Measurements from ENCODE around the gene MMP25. TPM values are rescaled to one million over a fixed set of nuclear protein-coding genes. Genes with fewer than 3 reads are reported as not detected.
A peak's percentile ranks its signal among the peaks of the same experiment; 100 is the strongest.
"Not testable (repeated sequence)": the region's sequence is repeated elsewhere in the genome, so short reads cannot be mapped to it uniquely, and the experiment has no call there.

The MMP25 gene
- total RNA-seq, 1 donor from 2014 or later, result 10.2 TPM

- peaks cover 52% of the 10 kb centered on the region for H3K4me1 Mint-ChIP-seq
- DNase-seq, result peak; percentile 98
- H3K27ac Mint-ChIP-seq, result peak overlapping the region; percentile 91
- peaks cover 25% of the 10 kb centered on the region for H3K36me3 Mint-ChIP-seq (ENCODE audit: low read depth)
- peak overlapping the region; percentile 89 for H3K4me3 Mint-ChIP-seq
- H3K27me3 Mint-ChIP-seq, result no peaks in the 10 kb centered on the region
- no peaks in the 10 kb centered on the region for H3K9me3 Mint-ChIP-seq
- intact Hi-C loops (cut with micrococcal nuclease), result loop anchor here (1.0 to 5.0 kb wide), 4 partner anchors 16 to 70 kb away; no protein-coding TSS in a partner anchor
These were observed 12.8 kb downstream of the MMP25 start for GRCh38 chr16:3059041-3059722.

DNA sequence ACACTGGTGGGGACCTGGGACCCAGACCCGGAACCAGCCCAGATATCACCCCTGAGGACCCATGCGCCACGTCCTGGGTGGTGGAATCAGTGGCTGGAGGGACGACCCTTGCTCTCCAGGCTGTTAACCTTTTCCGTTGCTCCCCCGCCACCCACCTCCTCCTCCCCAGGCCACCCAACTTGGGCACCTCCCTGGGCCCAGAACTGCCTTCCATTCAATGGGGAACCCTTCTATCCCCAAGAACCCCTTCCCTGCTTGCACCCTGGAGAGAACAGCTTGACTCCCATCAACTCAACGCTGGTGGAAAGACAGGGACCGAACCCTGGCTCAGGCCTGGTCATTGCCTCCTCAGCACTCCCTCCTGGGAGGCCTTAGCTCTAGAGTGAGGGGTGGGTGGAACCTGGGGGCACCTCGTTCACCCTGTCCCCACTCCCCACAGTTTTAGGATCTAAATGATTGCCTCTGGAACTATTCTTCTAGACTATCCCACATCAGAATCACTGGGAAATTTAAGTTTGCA lies 13.4 kb downstream of the MMP25 start:
- Mint-ChIP-seq H3K4me3 (peak overlapping the region; percentile 89), H3K36me3 (ENCODE audit: low read depth) (peaks cover 21% of the 10 kb centered on the region), H3K27ac (peak overlapping the region; percentile 91), H3K4me1 (peaks cover 51% of the 10 kb centered on the region), H3K27me3 (no peaks in the 10 kb centered on the region), H3K9me3 (no peaks in the 10 kb centered on the region)
- intact Hi-C loops (cut with micrococcal nuclease), result loop anchor here (1.0 to 5.0 kb wide), 4 partner anchors 15 to 70 kb away; no protein-coding TSS in a partner anchor
- no peak for DNase-seq

GRCh38 chr16:3060339-3061127 lies 14.2 kb downstream of the MMP25 start:
- Mint-ChIP-seq H3K4me1 (peaks cover 50% of the 10 kb centered on the region), H3K9me3 (no peaks in the 10 kb centered on the region), H3K4me3 (peak overlapping the region; percentile 89), H3K36me3 (ENCODE audit: low read depth) (peaks cover 16% of the 10 kb centered on the region), H3K27ac (peak overlapping the region; percentile 91), H3K27me3 (no peaks in the 10 kb centered on the region)
- intact Hi-C loops (cut with micrococcal nuclease), result no loop called here
- no peak for DNase-seq

DNA sequence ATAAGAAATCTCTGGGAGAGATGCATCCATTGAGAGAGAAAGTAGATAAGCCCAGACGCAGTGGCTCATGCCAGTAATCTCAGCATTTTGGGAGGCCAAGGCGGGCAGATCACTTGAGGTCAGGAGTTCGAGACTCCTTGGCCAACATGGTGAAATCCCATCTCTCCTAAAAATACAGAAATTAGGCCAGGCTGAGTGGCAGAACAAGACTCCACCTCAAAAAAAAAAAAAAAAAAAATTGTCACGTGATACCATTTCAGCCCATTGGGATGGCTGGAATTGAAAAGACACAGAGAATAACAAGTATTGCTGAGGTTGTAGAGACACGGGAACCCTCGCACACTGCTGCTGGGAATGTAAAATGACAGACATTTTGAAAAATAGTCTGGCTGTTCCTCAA lies 16.2 kb downstream of the MMP25 start:
- H3K27me3 Mint-ChIP-seq, result no peaks in the 10 kb centered on the region
- peaks cover 23% of the 10 kb centered on the region for H3K36me3 Mint-ChIP-seq (ENCODE audit: low read depth)
- DNase-seq, result no peak
- intact Hi-C loops (cut with micrococcal nuclease), result no loop called here
- H3K9me3 Mint-ChIP-seq, result no peaks in the 10 kb centered on the region
- H3K4me3 Mint-ChIP-seq, result no peak overlapping the region
- H3K4me1 Mint-ChIP-seq, result peaks cover 42% of the 10 kb centered on the region
- no peak overlapping the region for H3K27ac Mint-ChIP-seq

DNA sequence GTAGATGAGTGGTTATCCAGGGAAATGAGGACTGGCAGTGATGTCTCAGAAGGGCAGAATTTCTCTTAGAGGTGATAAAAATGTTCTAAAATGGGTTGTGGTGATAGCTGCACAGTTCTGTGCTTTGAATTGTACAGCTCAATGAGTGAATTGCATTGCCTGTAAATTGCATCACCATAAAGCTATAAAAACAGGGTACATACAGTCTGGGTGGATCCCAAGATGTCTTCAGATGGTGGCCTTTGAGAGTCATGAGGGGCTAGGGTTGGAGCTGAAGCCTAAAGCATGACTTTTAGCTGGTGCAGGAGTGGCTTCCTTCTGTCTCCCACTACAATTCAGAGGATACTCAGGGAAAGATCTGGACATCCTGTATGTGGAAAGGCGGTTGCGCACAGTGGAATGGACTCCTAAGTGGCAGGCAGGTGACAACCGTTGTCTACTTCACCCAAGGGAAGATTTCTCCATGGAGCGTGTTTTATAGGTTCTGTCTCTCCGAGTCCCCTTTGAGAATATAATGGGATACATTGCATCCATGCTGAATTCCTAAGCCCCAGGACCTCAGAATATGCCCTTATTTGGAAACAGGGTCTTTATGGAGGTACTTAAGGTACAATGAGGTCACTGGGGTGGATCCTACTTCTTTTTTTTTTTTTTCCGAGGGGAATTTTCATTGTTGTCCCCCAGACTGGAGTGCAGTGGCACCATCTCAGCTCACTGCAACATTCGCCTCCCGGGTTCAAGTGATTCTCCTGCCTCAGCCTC lies 17.4 kb downstream of the MMP25 start:
- H3K36me3 Mint-ChIP-seq (ENCODE audit: low read depth), result peaks cover 34% of the 10 kb centered on the region
- peak overlapping the region; percentile 56 for H3K4me3 Mint-ChIP-seq
- H3K4me1 Mint-ChIP-seq, result peaks cover 47% of the 10 kb centered on the region
- intact Hi-C loops (cut with micrococcal nuclease), result no loop called here
- peak overlapping the region; percentile 99 for H3K27ac Mint-ChIP-seq
- no peaks in the 10 kb centered on the region for H3K27me3 Mint-ChIP-seq
- no peak for DNase-seq
- no peaks in the 10 kb centered on the region for H3K9me3 Mint-ChIP-seq

DNA sequence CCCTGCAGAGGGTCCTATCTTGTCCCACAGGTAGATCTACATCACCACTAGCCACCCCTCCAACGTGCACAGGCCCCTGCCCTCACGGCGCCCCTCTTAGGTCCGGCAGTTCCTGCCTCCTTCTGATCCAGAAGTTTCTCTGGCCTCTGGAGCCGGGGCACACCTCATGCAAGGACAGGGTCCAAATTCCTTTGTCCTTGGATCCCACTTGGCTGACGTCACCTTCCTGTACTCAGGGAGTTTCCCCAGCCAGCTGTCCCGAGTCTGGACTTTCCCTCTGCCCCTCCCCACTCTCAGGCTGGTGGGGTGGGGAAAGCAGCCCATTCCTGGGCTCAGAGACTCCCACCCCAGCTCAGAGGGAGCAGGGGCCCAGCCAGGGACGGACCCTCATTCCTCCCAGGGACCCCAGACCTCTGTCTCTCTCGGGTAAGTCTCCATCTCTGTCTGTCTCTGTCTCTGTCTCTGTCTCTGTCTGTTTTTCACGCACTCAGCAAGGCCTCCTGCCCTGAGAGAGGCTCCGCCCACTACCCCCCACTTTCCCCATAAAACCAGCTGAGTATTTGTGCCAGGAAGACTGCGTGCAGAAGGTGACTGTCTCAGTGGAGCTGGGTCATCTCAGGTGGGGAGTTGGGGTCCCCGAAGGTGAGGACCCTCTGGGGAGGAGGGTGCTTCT lies 18.8 kb downstream of the MMP25 start, which contains the start of gene IL32:
Gene IL32, plus strand, starts transcription at position 572 of the 673 bp plus-strand sequence. CDS start 172 bp downstream, outside the sequence.
- Mint-ChIP-seq H3K4me3 (peak within 1 kb of the TSS; percentile 99), H3K4me1 (peaks cover 50% of the 10 kb centered on the region), H3K9me3 (no peaks in the 10 kb centered on the region), H3K27ac (peak within 1 kb of the TSS; percentile 99), H3K27me3 (no peaks in the 10 kb centered on the region), H3K36me3 (ENCODE audit: low read depth) (peaks cover 46% of the 10 kb centered on the region)
- intact Hi-C loops (cut with micrococcal nuclease), result no loop called here
- DNase-seq, result peak; percentile 91

DNA sequence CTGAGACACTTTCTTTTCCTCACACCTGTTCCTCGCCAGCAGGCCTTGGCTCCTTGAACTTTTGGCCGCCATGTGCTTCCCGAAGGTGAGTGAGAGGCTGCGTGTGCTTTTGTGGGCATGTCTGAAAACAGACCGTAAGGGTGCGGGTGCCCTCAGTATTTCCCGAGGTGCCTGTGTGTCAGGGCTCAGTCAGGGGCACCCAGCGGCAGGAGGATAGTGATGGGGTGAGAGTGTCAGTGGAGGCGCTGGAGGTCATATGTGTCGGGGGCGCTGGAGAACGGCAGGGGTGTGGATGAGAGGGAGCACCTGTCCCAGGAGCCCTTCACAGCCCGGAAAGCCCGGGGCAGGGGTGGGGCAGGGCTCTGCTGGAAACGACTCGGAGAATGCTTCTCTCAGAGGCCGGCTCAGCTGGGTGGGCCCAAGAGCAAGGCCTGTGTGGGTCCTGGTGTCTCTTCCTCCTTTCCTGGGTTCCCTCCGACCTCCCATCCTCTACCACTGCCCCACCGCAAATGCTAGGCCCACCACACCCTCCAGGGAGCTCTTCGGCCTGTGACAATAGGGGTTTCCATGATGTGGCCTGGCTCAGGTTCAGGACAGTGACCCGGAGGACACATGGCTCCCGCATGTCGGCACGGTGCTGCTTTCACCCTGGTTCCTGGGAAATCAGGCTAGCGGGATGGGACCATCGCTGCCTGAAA lies 19.5 kb downstream of the MMP25 start:
- Mint-ChIP-seq H3K9me3 (no peaks in the 10 kb centered on the region), H3K27me3 (no peaks in the 10 kb centered on the region), H3K4me3 (peak overlapping the region; percentile 99), H3K4me1 (peaks cover 45% of the 10 kb centered on the region), H3K36me3 (ENCODE audit: low read depth) (peaks cover 48% of the 10 kb centered on the region), H3K27ac (peak overlapping the region; percentile 99)
- peak; percentile 66 for DNase-seq
- intact Hi-C loops (cut with micrococcal nuclease), result loop anchor here (1.0 kb wide), 1 partner anchor 9 kb away; no protein-coding TSS in a partner anchor

GRCh38 chr16:3066440-3066748 lies 20.0 kb downstream of the MMP25 start:
- Mint-ChIP-seq H3K4me3 (peak overlapping the region; percentile 99), H3K27me3 (no peaks in the 10 kb centered on the region), H3K27ac (peak overlapping the region; percentile 99), H3K4me1 (peaks cover 48% of the 10 kb centered on the region), H3K9me3 (no peaks in the 10 kb centered on the region), H3K36me3 (ENCODE audit: low read depth) (peaks cover 48% of the 10 kb centered on the region)
- intact Hi-C loops (cut with micrococcal nuclease), result loop anchor here (1.0 kb wide), 1 partner anchor 9 kb away; no protein-coding TSS in a partner anchor
- DNase-seq, result no peak

- Mint-ChIP-seq H3K36me3 (ENCODE audit: low read depth) (peaks cover 48% of the 10 kb centered on the region), H3K27ac (peak overlapping the region; percentile 99), H3K4me1 (peaks cover 54% of the 10 kb centered on the region), H3K27me3 (no peaks in the 10 kb centered on the region), H3K4me3 (peak overlapping the region; percentile 99), H3K9me3 (no peaks in the 10 kb centered on the region)
- intact Hi-C loops (cut with micrococcal nuclease), result no loop called here
- peak; percentile 73 for DNase-seq
These were observed 22.1 kb downstream of the MMP25 start for GRCh38 chr16:3068487-3068886.

DNA sequence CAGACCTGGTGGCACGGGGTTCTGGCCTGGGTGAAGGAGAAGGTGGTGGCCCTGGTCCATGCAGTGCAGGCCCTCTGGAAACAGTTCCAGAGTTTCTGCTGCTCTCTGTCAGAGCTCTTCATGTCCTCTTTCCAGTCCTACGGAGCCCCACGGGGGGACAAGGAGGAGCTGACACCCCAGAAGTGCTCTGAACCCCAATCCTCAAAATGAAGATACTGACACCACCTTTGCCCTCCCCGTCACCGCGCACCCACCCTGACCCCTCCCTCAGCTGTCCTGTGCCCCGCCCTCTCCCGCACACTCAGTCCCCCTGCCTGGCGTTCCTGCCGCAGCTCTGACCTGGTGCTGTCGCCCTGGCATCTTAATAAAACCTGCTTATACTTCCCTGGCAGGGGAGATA lies 22.8 kb downstream of the MMP25 start:
- peaks cover 50% of the 10 kb centered on the region for H3K36me3 Mint-ChIP-seq (ENCODE audit: low read depth)

GRCh38 chr16:3070608-3071111 lies 24.3 kb downstream of the MMP25 start:
- no peaks in the 10 kb centered on the region for H3K27me3 Mint-ChIP-seq
- no peak for DNase-seq
- H3K4me3 Mint-ChIP-seq, result no peak overlapping the region
- H3K9me3 Mint-ChIP-seq, result no peaks in the 10 kb centered on the region
- H3K4me1 Mint-ChIP-seq, result peaks cover 58% of the 10 kb centered on the region
- peak overlapping the region; percentile 87 for H3K27ac Mint-ChIP-seq
- intact Hi-C loops (cut with micrococcal nuclease), result no loop called here
- peaks cover 51% of the 10 kb centered on the region for H3K36me3 Mint-ChIP-seq (ENCODE audit: low read depth)

More for the DNA sequence above, 22.8 kb downstream of the MMP25 start:
- DNase-seq; H3K9me3 Mint-ChIP-seq; H3K27me3 Mint-ChIP-seq; intact Hi-C loops (cut with micrococcal nuclease): not testable (repeated sequence)
- Mint-ChIP-seq H3K4me3 (peak overlapping the region; percentile 63), H3K27ac (peak overlapping the region; percentile 87), H3K4me1 (peaks cover 56% of the 10 kb centered on the region)

GRCh38 chr16:3071655-3072054 lies 25.3 kb downstream of the MMP25 start:
- Mint-ChIP-seq H3K36me3 (ENCODE audit: low read depth) (peaks cover 42% of the 10 kb centered on the region), H3K4me1 (peaks cover 64% of the 10 kb centered on the region), H3K27me3 (no peaks in the 10 kb centered on the region), H3K4me3 (peak overlapping the region; percentile 49), H3K9me3 (no peaks in the 10 kb centered on the region), H3K27ac (peak overlapping the region; percentile 87)
- peak; percentile 66 for DNase-seq
- intact Hi-C loops (cut with micrococcal nuclease), result no loop called here

All from activated CD4-positive, alpha-beta T cell treated with anti-CD3 and anti-CD28 coated beads, Interleukin-2, amount 10 ng/mL, durations not matched to agents 24 days and 14 days (primary cell).